GM23338 (cell line): ENCODE results near the gene BCAS1.

ENCODE experiments used
- EZH2 ChIP-seq: fragments of 200-600 bp; sonication (generic); IDR thresholded peaks from one replicate; pipeline ENCODE4 v1.8.0; 2017; ENCODE audit warnings: antibody characterized with exemption, mild to moderate bottlenecking, low read depth; ENCODE audit not compliant: unreplicated experiment
- EZH2phosphoT487 ChIP-seq: fragments of 200-600 bp; sonication (generic); IDR thresholded peaks from one replicate; pipeline ENCODE4 v1.8.1; 2018; ENCODE audit warnings: antibody characterized with exemption; ENCODE audit not compliant: unreplicated experiment
- JUNB ChIP-seq: IDR thresholded peaks from one replicate; pipeline ENCODE4 v1.6.1; 2016; ENCODE audit warnings: antibody characterized with exemption; ENCODE audit not compliant: unreplicated experiment
- NANOG ChIP-seq: IDR thresholded peaks from 2 replicates; pipeline ENCODE4 v1.6.1; 2016; ENCODE audit warnings: antibody characterized with exemption, borderline replicate concordance
- POLR2AphosphoS5 ChIP-seq: IDR thresholded peaks from 2 replicates; pipeline ENCODE4 v1.6.1; 2016; ENCODE audit warnings: antibody characterized with exemption, low read depth
- REST ChIP-seq: IDR thresholded peaks from one replicate; pipeline ENCODE4 v1.6.1; 2018; ENCODE audit warnings: antibody characterized with exemption; ENCODE audit not compliant: unreplicated experiment
- TF ChIP-seq, protein P1 (sequence below), 2 experiments: fragments of 200-600 bp in 1 of 2; sonication (generic) in 1 of 2; conservative IDR thresholded peaks; 2 replicates each; pipeline versions ENCODE4 v1.5.1 to v1.6.1; 2016 to 2017; ENCODE audit warnings: antibody characterized with exemption in 2 of 2, low read depth in 2 of 2, mild to moderate bottlenecking in 2 of 2, moderate library complexity in 1 of 2
- TF ChIP-seq, protein P2 (sequence below): IDR thresholded peaks from 2 replicates; pipeline ENCODE4 v1.6.1; 2016; ENCODE audit warnings: antibody characterized with exemption

DNA sequence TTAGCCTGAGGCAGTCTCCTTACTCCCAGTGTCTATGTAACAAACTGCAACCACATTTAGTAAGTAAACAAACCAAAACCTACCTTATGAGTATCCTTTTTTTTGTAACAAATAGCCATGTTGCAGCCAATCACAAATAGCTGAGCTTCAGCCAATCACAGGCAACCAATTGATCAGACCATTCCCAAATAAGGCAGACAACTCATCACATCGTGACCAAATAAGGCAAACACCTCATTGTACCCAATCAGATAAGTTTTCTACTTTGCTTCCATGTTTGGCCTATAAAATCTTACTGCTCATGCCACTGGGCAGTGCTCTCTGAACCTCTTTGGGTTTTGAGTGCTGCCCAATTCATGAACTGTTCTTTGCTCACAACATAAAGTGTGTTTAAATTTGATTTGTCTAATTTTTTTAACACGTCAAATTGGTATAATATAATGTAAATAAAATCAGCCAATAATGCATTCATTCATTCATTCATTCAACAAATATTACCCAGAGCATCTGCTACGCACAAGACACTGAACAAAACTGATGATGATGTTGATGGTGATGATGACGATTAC is 117.8 kb downstream of the BCAS1 start:
- no peak for TF ChIP-seq EZH2phosphoT487
- TF ChIP-seq, protein P1, sequence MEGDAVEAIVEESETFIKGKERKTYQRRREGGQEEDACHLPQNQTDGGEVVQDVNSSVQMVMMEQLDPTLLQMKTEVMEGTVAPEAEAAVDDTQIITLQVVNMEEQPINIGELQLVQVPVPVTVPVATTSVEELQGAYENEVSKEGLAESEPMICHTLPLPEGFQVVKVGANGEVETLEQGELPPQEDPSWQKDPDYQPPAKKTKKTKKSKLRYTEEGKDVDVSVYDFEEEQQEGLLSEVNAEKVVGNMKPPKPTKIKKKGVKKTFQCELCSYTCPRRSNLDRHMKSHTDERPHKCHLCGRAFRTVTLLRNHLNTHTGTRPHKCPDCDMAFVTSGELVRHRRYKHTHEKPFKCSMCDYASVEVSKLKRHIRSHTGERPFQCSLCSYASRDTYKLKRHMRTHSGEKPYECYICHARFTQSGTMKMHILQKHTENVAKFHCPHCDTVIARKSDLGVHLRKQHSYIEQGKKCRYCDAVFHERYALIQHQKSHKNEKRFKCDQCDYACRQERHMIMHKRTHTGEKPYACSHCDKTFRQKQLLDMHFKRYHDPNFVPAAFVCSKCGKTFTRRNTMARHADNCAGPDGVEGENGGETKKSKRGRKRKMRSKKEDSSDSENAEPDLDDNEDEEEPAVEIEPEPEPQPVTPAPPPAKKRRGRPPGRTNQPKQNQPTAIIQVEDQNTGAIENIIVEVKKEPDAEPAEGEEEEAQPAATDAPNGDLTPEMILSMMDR (conservative IDR thresholded peaks at IDR 0.05; ENCODE audit: low read depth in 2 of 2): no peak
- no peak for TF ChIP-seq EZH2
- TF ChIP-seq POLR2AphosphoS5: no peak
- TF ChIP-seq JUNB: no peak
- no peak for TF ChIP-seq REST
- TF ChIP-seq, protein P2, sequence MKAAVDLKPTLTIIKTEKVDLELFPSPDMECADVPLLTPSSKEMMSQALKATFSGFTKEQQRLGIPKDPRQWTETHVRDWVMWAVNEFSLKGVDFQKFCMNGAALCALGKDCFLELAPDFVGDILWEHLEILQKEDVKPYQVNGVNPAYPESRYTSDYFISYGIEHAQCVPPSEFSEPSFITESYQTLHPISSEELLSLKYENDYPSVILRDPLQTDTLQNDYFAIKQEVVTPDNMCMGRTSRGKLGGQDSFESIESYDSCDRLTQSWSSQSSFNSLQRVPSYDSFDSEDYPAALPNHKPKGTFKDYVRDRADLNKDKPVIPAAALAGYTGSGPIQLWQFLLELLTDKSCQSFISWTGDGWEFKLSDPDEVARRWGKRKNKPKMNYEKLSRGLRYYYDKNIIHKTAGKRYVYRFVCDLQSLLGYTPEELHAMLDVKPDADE: no peak
- no peak for TF ChIP-seq NANOG
